Measurements from ENCODE around the gene SLC66A3.

The SLC66A3 gene

GRCh38 chr2:11155381-11156035, at the start of gene SLC66A3:
TSS of gene SLC66A3 (plus strand) at chr2:11155467. CDS start at chr2:11155547, 80 bp downstream.
- peak; percentile 97 for DNase-seq

- DNase-seq: no peak
Observed at GRCh38 chr2:11109002-11109401, 46.3 kb upstream of the SLC66A3 start.

- DNase-seq: no peak
Observed at GRCh38 chr2:11112870-11113428, 42.3 kb upstream of the SLC66A3 start.

DNA sequence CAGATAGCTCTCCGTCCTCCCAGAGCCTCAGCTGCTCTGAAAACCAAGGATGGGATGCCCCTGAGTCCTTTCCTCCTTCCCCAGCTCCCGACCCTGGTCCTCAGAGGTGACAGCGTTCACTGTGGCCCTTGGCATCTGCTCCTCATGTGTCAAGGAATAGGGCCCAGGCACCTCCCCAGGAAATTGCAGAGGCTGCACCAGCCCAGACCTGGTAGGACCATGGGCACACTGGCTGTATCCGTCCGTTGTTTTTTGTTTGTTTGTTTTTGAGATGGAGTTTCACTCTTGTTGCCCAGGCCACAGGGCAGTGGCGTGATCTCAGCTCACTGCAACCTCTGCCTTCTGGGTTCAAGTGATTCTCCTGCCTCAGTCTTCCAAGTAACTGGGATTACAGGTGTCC, 37.5 kb upstream of the SLC66A3 start:
- no peak for DNase-seq

DNA sequence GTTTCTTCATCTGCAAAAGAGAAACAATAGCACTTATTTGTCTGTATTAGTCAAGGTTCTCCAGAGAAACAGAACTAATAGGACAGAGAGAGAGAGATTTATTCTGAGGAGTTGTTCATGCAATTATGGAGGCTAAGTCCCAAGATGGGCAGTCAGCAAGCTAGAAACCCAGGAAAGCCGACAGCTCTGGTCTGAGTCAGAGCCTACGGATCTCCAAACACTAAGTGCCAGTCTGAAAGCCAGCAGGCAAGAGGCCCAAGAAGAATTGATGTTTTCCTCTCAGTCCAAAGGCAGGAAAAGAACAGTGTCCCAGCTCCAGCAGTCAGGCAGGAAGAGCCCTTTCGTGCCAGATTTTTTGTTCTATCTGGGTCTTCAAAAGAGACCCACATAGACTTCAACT, 36.5 kb upstream of the SLC66A3 start:
- DNase-seq: no peak

DNA sequence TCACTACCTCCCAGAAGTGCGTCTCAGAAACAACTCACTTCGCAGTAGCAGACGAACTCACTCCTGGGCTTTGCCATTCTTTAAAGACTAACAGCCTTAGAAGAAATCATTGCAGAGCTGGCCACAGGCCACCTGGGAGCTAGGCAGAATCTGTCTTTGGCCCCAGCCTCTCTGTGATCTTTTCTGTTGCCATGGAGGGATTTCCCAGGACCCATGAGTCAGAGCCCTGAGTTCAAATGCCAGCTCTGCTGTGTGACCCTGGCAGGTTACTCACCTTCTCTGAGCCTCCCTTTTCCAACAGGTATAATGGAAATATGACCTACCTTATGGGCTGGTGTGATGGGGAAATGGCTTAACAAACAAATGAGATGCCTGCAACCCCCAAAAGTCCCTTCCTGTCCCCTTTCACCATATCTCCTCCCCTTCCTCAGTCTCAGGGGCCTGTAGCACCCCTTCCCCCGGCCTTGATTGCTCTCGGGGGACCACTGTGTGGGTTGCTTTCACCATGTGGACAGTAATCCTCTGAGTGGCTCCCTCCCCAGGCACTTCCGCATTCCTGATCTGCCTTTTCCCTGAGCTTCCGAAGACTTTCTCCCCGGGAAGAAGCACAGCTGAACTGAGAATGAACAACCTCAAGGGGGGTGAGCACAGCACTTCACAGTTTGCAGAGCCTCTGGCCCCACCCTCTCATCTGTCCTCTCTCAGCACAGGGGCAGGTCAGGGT, 34.0 kb upstream of the SLC66A3 start:
- DNase-seq: peak; percentile 28

- no peak for DNase-seq
Observed at GRCh38 chr2:11121823-11122155, 33.5 kb upstream of the SLC66A3 start.

GRCh38 chr2:11122380-11122779, 32.9 kb upstream of the SLC66A3 start:
- DNase-seq: no peak

GRCh38 chr2:11123001-11123809, 32.1 kb upstream of the SLC66A3 start:
- DNase-seq: no peak

DNA sequence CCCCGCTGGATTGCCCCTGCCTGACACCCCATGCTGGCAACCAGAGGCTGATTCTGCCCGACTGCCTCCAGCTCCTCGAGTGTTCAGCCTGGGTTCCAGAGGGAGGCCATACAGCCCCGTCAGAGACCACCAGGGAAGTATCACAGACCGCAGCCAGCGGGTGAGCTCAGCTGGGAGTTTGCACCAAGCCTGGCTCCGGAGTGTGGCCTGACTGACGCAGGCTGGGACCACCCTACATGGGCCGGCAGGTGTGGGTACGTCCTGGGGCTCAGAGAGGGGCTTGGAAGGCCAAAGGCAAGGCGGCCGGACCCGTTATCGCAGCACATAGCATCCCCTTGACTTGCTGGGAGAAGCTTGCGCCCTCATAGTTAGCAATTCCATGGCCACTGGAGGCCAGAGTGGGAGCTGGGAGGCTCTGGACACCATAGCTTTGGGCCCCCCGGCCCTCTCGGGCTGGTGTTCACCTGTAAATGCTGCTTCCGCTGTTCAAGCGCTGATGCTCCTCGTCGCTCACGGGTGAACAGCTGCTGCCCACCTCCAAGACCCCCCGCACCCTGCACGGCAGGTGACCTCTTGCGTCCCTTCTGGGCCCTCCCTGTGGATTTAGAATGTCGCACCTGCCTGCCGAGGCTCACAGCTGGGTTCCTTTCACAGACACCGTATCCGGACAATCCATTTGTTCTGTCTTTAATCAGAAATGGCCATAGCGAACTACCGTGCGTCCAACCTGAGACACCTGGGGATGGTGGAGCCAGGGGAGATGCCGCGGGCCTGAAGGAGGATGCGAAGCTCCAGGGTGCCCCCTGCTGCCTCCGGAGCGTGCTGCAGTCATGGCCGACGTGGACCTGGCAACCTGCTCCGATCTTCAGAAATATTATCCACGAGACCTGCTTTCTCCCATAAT, 31.2 kb upstream of the SLC66A3 start:
- peak; percentile 81 for DNase-seq

GRCh38 chr2:11124760-11125068, 30.6 kb upstream of the SLC66A3 start:
- DNase-seq: no peak

DNA sequence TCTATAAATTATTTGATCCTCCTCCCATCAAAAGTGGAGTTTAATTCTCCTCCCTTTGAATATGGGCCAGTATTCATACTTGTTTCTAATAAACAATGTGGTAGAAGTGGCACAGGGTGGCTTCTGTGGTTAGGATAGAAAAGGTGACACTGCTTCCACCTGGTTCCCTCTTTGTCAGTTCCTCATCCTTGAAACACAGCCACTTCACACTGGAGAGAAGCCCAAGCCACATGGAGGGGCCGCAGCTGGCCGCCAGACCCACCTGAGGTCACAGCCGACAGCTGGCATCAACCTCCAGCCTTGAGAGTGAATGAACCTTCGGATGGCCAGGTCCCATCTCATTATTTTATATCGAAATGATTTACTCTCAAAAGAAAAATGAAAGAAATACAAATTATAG, 27.5 kb upstream of the SLC66A3 start:
- no peak for DNase-seq

DNA sequence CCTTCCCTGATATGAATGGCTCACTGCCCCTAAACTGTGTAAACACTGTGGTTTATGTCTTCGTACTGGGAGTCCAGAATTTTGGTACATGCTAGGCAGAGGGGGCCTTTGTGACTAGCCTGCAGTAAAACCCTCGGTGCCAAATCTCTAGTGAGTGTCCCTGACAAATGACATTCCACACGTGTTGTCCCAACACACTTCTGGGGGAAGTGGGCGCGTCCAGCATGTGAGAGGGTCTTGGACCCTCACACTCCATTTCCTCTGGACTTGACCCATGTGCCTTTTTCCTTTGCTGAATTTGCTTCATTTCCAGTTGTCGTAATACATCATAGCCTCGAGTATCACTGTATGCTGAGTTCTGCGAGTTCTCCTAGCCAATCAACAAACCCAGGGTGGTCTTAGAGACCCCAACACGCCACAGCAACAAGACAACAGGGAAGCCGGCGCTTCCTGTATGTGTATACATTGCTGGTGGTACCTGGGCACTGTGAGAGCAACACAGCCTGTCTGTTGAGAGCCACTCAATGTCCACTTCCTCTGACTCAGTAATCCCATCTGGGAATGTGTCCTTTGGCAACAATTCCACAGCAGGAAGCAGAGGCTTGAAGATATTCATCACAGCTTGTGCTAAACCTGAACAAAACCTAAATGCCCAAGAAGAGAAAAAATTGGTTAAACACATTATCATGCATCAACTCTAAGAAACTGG, 26.9 kb upstream of the SLC66A3 start:
- DNase-seq: no peak

GRCh38 chr2:11129598-11130449, 25.4 kb upstream of the SLC66A3 start:
- DNase-seq: peak; percentile 94

GRCh38 chr2:11131166-11131920, 23.9 kb upstream of the SLC66A3 start:
- DNase-seq: no peak

GRCh38 chr2:11132036-11132671, 23.1 kb upstream of the SLC66A3 start:
- DNase-seq: no peak

DNA sequence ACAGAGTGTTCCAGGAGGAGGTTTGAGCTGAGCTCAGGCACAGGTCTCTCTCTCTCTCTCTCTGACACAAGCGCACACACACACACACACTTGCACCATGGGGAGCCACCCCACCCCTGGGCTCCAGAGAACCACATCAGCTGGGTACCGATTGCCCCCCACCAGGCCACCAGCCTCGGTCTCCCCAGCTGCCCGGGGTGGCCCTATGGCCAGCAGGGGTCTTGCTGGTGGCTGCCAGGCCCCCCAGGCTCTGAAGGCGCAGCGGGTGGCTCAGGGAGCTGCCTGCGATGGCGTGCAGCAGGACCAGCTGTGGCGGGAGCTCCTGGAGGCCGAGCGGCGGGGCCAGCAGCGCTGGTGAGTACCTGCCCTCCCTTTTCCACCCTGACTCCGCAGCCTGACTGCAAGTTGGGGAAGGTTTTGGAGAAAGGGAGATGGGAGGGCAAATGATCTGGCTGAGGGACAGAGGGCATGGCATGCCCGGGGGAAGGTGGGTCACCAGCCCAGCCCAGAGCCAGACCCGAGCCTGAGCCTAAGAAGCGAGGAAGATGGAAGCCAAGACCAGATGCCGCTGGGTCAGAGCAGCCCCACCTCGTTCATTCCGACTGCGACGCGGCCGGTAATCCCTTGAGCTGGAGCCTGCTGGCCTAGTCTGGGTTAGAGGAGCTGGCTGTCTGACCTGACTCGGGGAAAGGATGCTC, 21.9 kb upstream of the SLC66A3 start:
- peak; percentile 96 for DNase-seq

DNA sequence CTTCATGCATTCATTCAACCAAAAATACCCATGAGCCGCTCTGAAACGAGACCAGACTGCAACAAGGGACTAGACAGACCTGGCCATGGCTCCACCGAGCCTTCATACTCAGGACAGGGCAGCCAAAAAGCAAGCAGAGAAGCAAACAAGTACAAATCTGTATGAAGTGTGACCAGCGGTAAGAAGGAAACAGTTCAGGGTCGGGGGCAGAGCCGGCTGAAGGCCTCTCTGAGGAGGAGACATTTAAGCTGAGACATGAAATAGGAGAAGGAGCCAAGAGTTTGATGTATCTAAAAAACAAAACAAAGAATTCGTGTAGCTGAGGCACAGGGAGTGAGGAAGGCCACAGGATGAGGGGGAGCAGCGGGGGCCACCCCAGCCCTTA, 21.3 kb upstream of the SLC66A3 start:
- no peak for DNase-seq

DNA sequence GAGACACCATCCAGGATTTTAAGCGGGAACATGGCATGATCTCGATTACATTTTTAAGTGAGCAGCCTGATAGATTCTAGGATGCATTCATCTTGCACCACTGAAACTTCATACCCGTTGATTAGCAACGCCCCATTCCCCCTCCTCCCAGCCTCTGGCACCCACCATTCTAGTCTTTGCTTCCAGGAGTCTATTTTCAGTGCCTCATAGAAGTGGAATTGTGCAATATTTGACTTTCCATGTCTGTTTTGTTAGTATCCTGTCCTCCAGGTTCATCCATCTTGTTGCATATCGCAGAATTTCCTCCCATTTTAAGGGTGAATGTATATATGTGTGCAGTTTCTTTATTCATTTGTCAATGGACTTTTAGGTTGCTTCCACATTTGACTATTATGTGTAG, 20.9 kb upstream of the SLC66A3 start:
- no peak for DNase-seq
